Epithelial cell of proximal tubule (primary cell): ENCODE results near the gene SH3D21. TPM values are rescaled to one million over a fixed set of nuclear protein-coding genes. Genes with fewer than 3 reads are reported as not detected.

Experiments used
- DNase-seq: peaks from one replicate; pipeline ENCODE4 v3.0.0-alpha.2; 2011; ENCODE audit warnings: low read depth
- H3K4me3 ChIP-seq: 2 replicates; pipeline ENCODE4 v1.5.1; 2011; ENCODE audit warnings: low read depth, mild to moderate bottlenecking, low read length
- total RNA-seq: library from RNA; depleted of rRNA; stranded (reverse); fragments of >200 nt; gene quantifications from 2 replicates; pipeline ENCODE4 v1.2.3, GENCODE V29; 2015
- TF ChIP-seq, protein P1 (sequence below): conservative IDR thresholded peaks from 2 replicates; pipeline ENCODE4 v1.5.1; 2012; ENCODE audit warnings: low read depth, mild to moderate bottlenecking, low read length

The SH3D21 gene
- total RNA-seq, 1 donor from 2014 or later, result 20.3 TPM

DNA sequence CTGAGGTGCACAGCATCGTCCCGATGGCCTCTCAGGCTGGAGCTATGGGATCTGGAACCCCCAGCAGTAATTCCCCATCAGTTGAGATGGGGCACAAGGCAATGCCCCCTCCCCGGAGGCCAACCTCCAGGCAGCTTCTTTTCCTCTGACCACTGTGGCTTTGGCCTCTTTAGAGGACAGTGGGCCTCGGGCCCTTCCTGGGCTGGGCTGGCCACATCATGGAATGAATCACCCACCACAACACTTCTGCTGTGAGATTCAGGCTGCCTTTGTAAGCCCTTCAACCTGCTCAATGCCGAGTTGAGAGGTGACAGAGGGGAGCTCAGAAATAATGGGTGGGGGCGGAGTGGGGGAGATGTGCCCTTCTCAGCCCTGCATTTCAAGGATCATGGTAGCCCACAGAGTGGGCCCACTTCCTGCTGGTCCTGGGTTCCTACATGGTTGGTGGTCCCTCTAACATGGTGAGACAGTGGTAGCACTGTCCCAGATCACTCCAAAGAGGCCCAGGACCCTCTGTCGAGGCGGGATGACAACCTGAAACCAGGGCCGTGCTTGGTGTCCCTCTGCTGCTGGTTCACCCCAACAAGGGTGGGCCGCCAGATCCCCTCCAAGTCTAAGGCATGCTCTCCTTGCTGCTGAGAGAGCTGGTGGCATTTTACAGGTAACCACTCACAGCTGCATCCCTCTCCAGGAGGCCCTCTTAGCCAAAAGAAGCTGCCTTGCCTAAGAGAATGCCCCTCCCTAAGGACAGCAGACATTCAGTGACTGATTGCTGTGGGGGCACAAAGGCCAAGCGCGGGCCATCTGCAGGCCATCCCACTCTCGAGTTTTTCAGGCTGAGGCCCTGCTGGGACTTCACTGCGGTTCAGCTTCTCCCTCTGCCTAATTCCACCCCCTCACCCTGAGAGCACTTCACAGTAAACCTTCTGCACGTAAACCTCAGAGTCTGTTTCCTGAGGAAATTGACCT, 47.0 kb downstream of the SH3D21 start:
- no peak overlapping the region for H3K4me3 ChIP-seq
- TF ChIP-seq, protein P1, sequence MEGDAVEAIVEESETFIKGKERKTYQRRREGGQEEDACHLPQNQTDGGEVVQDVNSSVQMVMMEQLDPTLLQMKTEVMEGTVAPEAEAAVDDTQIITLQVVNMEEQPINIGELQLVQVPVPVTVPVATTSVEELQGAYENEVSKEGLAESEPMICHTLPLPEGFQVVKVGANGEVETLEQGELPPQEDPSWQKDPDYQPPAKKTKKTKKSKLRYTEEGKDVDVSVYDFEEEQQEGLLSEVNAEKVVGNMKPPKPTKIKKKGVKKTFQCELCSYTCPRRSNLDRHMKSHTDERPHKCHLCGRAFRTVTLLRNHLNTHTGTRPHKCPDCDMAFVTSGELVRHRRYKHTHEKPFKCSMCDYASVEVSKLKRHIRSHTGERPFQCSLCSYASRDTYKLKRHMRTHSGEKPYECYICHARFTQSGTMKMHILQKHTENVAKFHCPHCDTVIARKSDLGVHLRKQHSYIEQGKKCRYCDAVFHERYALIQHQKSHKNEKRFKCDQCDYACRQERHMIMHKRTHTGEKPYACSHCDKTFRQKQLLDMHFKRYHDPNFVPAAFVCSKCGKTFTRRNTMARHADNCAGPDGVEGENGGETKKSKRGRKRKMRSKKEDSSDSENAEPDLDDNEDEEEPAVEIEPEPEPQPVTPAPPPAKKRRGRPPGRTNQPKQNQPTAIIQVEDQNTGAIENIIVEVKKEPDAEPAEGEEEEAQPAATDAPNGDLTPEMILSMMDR, result no peak
- no peak for DNase-seq

DNA sequence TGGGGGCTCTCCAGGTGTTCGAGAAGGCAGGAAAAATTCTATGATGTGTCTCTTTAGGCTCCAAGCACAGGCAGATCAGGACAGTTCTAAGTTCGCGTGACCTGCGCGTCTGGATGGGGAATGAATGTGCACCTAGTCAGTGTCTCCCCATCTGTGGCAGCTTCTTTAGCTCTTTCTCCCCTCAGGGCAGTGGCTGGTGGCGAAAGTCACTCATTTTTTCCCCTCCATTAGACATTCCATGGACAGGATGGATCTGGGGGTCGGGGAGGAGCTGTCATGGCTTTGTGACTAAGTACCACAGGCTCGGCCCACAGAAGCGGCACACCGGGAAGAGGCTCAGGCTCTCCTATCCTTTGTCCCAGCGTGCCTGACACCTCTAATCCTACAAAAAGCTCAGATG, 48.3 kb downstream of the SH3D21 start:
- H3K4me3 ChIP-seq, result no peak overlapping the region
- no peak for DNase-seq
- TF ChIP-seq, protein P1, result no peak

DNA sequence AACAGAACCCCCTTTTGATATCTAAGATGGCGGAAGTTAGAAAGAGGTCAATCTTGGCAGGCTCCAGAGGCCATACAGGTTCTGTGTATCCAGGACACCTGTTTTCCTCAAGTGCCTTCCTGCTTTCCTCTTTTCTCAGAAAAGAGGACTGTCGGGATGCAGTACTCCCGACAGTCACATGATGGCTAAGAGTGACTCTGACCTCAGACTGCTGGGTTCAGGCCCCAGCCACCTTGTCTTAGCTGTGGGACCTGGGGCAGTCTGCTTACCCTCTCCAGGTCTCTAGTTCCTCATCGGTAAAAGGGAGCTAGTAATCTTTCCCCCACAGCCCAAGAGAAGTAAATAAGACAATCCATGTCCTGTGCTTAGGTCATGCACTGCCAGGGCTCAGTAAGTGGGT, 49.6 kb downstream of the SH3D21 start:
- TF ChIP-seq, protein P1, result no peak
- no peak for DNase-seq
- H3K4me3 ChIP-seq, result no peak overlapping the region

DNA sequence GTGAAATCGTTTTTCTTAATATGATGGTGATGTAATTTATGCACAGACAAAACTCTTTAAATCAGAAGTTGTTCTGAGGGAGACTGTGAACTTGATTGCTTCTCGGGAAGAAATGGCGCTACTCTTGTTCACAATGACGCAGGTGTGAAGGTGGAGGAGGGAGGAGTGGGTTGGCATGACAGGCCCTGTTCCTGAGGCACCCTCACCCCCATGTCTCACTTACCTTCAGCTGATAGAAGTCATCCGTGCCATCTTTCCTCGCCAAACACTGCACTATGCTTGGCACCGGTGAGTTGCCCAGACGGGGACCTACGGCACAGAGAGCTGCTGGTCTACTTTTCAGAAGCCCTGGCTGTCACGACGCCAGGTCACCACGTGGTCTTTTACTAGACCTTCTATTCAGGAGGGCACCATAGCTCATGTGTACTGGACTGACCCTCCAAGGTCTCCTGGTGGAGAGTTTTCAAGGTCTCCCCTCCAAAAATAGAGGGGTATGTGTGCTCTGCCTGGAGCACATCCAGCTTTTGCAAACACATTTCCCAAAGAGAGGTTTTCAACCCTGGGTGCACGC, 52.4 kb downstream of the SH3D21 start:
- no peak overlapping the region for H3K4me3 ChIP-seq
- TF ChIP-seq, protein P1, result no peak
- DNase-seq, result no peak

DNA sequence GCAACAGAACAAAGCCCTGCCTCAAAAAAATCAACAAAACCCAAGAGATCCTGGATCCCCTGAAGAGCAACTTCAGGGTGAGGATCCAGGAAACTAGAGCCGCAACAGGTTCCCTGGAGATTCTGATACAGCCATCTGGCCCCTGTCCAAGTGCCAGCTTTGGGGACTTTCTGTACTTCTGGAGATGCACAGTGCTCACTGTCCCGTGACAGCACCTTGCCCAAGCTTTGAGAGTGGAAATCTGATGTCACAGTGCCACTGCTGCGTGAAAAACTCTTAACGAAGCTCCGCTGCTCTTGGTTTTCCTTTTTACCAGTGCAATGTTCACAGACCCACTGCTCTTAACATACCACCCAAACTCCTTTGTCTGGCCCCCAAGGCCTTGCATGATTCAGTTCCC, 53.2 kb downstream of the SH3D21 start:
- TF ChIP-seq, protein P1, result no peak
- DNase-seq, result no peak
- H3K4me3 ChIP-seq, result no peak overlapping the region

- DNase-seq, result no peak
- TF ChIP-seq, protein P1, result no peak
- H3K4me3 ChIP-seq, result no peak overlapping the region
These were observed 53.9 kb downstream of the SH3D21 start for GRCh38 chr1:36359911-36360550.
